Lower leg skin (tissue), 4 donors: Measurements from ENCODE around the gene GABBR2. TPM values are rescaled to one million over a fixed set of nuclear protein-coding genes. Genes with fewer than 3 reads are reported as not detected.

ENCODE experiments used
- DNase-seq, 2 donors: peaks; one replicate each; pipeline ENCODE4 v3.0.0-alpha.2; 2019; ENCODE audit warnings: low spot score in 2 of 2
- H3K4me3 ChIP-seq: fragments of 200-600 bp; sonication (generic); 2 replicates; pipeline ENCODE4 v1.5.1; 2017; ENCODE audit warnings: mild to moderate bottlenecking, low read depth; ENCODE audit not compliant: poor library complexity, severe bottlenecking
- POLR2A ChIP-seq, 2 donors: fragments of 450-650 bp; IDR thresholded peaks; one replicate each; pipeline ENCODE4 v1.6.1; 2016 to 2017; ENCODE audit warnings: antibody characterized with exemption in 2 of 2, mild to moderate bottlenecking in 1 of 2, moderate library complexity in 1 of 2
- WGBS, 2 donors: methylation state at CpG; one replicate each; pipeline ENCODE4 v1.1.5; 2018; 5-methylcytosine and 5-hydroxymethylcytosine counted together
- intact Hi-C: fragments of 100-400 bp; cut with DNase I; formaldehyde crosslinking; loops from one replicate; pipeline ENCODE4 v1.15.0; 2023; ENCODE audit warnings: low total_unique reads
- total RNA-seq, 4 donors: library from RNA; depleted of rRNA; stranded (reverse); fragments of >200 nt; gene quantifications; one replicate each; pipeline ENCODE4 v1.1.0, GENCODE V29; 2016
- TF ChIP-seq, protein P1 (sequence below), 3 donors: fragments of 450-650 bp; IDR thresholded peaks; one replicate each; pipeline ENCODE4 v1.5.1; 2016; ENCODE audit warnings: antibody characterized with exemption in 3 of 3, mild to moderate bottlenecking in 3 of 3, moderate library complexity in 2 of 3

Gene GABBR2
- total RNA-seq, 4 donors from 2014 or later: 0.23 to 4.2 TPM; not detected in 2

DNA sequence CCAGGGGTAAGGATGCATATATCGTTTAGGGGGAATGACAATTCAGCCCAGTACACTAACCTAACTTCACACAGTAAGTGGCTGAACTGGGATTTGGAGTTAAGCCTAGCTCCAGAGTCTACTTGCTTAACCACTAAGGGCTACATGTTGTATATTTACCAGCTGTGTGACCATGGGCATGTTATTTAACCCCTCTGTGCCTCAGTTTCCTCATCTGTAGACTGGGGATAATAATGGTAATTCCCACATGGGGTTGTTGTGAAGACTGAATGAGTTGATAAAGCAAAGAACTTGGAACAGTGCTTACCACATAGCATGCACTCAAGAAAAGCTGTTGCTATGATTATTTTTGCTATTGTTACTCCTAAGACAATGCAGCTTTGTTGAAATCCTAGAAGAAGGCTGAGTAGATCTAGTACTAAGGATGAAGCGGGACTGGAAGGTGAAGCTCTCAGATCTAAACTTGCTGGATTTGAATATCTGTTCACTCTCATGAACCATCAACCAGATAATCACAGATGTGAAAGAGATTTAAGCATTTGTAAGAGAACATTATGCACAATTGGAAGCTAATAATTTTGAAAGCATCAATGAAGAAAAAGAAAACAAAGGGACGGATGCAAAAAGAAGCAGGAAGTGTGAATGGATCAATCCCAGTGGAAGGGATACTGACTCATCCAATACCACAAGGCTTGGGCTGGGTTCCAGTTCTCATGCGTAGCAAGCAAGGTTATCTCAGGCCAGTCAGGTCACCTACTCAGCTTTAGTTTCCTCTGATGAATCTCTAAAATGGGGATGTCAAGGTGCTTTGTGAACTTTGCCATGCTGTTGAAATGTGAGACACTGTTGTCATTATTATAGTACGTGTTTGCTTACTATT, 374.8 kb downstream of the GABBR2 start:
- no peak overlapping the region for H3K4me3 ChIP-seq
- 55 to 61% methylated on average over 5 of the region's 5 CpGs for WGBS, 2 donors
- TF ChIP-seq, protein P1, sequence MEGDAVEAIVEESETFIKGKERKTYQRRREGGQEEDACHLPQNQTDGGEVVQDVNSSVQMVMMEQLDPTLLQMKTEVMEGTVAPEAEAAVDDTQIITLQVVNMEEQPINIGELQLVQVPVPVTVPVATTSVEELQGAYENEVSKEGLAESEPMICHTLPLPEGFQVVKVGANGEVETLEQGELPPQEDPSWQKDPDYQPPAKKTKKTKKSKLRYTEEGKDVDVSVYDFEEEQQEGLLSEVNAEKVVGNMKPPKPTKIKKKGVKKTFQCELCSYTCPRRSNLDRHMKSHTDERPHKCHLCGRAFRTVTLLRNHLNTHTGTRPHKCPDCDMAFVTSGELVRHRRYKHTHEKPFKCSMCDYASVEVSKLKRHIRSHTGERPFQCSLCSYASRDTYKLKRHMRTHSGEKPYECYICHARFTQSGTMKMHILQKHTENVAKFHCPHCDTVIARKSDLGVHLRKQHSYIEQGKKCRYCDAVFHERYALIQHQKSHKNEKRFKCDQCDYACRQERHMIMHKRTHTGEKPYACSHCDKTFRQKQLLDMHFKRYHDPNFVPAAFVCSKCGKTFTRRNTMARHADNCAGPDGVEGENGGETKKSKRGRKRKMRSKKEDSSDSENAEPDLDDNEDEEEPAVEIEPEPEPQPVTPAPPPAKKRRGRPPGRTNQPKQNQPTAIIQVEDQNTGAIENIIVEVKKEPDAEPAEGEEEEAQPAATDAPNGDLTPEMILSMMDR (IDR thresholded peaks at IDR 0.05): no peak
- no peak for TF ChIP-seq POLR2A (IDR thresholded peaks at IDR 0.05)
- intact Hi-C loops: no loop called here
- DNase-seq: peak in 1 of 2 donors; percentile 31

DNA sequence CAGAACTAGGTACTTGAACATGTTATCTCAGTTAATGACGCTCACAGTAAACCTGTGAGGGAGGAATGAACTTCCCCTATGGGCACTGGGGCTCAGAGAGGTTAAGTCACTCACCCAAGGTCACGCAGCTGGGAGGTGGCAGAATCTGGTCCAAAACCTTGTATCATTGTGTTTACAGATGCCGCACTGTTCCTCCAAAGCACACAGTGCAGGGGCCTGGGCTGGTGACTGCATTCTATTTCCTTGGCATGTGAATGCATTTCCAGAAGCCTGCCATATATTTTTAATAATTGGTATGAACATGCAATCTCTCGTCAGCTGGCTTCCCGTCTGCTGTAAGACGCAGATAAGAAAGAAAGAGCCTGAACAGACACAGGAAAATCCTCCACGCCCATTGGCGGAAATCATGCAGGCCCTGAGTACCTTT, 376.3 kb downstream of the GABBR2 start:
- DNase-seq: peak in 1 of 2 donors; percentile 17
- intact Hi-C loops: no loop called here
- no peak overlapping the region for H3K4me3 ChIP-seq
- TF ChIP-seq, protein P1 (IDR thresholded peaks at IDR 0.05): no peak
- no peak for TF ChIP-seq POLR2A (IDR thresholded peaks at IDR 0.05)
- 58 to 76% methylated on average over 8 of the region's 8 CpGs for WGBS, 2 donors

DNA sequence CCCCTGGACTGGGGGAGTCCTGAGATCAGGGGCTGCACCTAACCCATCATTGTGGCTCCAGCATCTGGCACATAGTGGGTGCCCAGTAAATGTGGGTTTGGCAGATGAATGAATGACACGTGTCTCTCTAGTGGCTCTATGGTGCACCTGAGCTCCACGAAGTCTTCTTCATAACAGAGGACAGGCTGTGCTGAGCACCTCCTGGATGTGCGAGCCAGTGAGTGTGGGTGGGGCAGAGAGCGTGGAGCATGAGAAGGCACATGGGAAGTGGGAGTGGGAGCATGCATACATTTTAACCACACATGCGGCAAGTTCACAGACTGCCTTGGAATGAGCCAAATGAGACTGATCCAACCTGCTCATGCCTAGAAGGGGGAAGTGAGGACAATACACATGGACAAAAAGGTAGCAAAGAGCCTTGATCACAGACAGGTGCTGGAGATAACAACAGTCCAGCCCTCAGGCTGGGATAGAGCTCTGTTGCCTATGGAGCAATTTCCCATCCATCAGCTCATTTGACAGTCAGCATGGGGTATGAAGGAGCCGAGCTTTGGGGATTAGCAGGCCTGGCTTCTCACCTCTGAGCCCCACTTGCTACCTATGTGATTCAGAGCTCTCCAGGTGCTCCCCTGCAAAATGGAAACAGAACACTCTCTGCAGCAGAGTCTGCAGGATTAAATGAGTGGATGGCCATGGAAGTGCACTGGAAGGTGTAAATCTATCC, 377.0 kb downstream of the GABBR2 start:
- no peak overlapping the region for H3K4me3 ChIP-seq
- TF ChIP-seq, protein P1 (IDR thresholded peaks at IDR 0.05): no peak
- TF ChIP-seq POLR2A (IDR thresholded peaks at IDR 0.05): no peak
- intact Hi-C loops: no loop called here
- WGBS, 2 donors: 48 to 69% methylated on average over 6 of the region's 6 CpGs
- peak in 1 of 2 donors; percentile 43 for DNase-seq

DNA sequence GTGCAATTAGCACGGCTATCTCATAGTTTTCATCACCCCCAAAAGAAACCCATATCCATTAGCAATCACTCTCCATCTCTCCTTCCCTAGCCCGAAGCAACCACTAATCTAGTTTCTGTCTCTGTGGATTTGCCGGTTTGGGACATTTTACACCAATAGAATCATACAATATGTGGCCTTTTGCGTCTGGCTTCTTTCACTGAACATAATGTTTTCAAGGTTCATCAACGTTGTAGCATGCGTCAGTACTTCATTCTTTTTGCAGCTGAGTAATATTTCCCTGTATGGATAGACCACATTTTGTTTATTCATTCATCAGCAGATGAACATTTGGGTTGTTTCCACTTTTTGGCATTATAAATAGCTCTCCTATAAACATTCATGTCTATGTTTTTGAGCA, 377.9 kb downstream of the GABBR2 start:
- no peak for TF ChIP-seq POLR2A (IDR thresholded peaks at IDR 0.05)
- TF ChIP-seq, protein P1 (IDR thresholded peaks at IDR 0.05): no peak
- intact Hi-C loops: no loop called here
- 67 to 69% methylated on average over 6 of the region's 6 CpGs for WGBS, 2 donors
- H3K4me3 ChIP-seq: no peak overlapping the region
- no peak for DNase-seq

DNA sequence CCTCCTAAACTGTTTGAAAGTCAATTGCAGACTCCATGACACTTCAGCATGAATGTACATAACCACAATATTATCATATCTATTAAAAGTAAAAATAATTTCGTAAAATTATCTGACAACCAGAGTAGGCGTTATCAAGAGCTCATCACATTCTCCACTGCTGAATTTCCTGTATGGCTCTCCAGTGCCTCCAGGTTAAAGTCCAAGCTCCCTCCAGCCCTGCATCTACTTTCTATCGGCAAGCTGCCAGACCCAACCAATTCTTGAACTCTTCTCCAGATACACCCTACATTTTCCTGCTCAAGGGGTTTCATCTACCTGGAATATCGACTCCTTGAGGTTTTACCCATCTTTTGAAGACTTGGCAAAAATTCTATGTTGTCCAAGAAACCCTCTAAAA, 378.8 kb downstream of the GABBR2 start:
- intact Hi-C loops: no loop called here
- TF ChIP-seq POLR2A (IDR thresholded peaks at IDR 0.05): no peak
- TF ChIP-seq, protein P1 (IDR thresholded peaks at IDR 0.05): no peak
- WGBS, 2 donors: 60 to 71% methylated on average over 4 of the region's 4 CpGs
- DNase-seq: no peak
- no peak overlapping the region for H3K4me3 ChIP-seq
